HG02885 (cell line): ENCODE results near the gene FLNC.

Experiments used
- ATAC-seq: cut with Tn5 transposase; IDR thresholded peaks from one replicate; pipeline ENCODE4 v1.9.1; 2021; ENCODE audit warnings: mild to moderate bottlenecking; ENCODE audit not compliant: unreplicated experiment, poor library complexity

The FLNC gene

GRCh38 chr7:128859232-128860157 lies 29.3 kb downstream of the FLNC start:
- ATAC-seq: no peak

GRCh38 chr7:128860158-128861073 lies 30.2 kb downstream of the FLNC start:
- no peak for ATAC-seq

DNA sequence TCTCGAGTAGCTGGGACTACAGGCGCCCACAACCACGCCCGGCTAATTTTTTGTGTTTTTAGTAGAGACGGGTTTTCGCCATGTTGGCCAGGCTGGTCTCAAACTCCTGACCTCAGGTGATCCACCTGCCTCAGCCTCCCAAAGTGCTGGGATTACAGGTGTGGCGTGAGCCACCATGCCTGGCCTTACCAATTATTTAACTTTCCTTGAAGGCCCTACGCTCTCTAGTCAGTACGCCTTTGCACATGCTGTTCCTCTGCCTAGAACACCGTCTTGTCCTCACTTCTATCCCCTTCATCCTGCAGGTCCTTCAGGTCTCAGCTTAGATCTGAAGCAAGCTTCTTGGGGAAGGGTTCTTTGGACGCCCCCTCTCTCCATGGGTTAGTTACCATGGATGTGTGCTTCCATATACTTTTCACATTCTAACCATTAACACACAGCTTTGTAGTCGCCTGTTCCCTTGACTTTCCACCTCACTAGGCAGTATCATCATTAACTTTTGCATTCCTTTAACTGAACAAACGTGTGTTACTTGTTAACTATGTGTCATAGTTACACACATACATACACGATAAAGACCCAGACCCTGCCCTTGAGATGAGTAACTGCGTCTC lies 31.9 kb downstream of the FLNC start:
- ATAC-seq: no peak

- peak; percentile 88 for ATAC-seq
These were observed 32.6 kb downstream of the FLNC start, which contains the start of gene ATP6V1F for GRCh38 chr7:128862571-128863432. TSS of gene ATP6V1F (plus strand) at chr7:128862856. CDS start at chr7:128862905, 49 bp downstream.

DNA sequence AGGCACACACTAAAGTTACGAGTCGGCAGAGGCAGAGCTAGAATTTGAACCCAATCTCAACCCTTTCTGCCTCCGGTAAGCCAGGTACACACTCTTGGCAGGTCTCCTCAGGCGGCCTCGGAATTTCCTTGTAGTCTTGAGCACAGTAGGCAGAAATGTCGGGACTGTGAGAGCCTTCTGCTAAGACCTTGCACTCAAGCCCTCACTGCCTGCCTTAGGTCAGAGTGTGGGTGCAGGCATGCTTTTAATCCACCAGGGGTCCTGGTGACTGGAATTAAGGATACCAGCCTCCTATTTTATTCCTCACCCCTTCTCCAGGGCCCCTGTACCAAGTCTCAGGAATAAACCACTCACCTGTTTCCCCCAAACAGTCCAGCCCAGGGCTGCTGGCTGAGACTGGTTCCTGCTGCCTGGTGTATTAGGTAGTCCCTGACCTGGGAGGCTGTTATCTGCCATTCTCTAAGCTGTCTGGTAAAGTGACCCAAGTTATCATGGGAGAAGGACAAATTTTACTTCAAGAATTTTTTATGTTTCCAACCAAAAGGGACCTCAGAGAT lies 33.3 kb downstream of the FLNC start:
- peak; percentile 47 for ATAC-seq

GRCh38 chr7:128865303-128865702 lies 35.1 kb downstream of the FLNC start:
- no peak for ATAC-seq

DNA sequence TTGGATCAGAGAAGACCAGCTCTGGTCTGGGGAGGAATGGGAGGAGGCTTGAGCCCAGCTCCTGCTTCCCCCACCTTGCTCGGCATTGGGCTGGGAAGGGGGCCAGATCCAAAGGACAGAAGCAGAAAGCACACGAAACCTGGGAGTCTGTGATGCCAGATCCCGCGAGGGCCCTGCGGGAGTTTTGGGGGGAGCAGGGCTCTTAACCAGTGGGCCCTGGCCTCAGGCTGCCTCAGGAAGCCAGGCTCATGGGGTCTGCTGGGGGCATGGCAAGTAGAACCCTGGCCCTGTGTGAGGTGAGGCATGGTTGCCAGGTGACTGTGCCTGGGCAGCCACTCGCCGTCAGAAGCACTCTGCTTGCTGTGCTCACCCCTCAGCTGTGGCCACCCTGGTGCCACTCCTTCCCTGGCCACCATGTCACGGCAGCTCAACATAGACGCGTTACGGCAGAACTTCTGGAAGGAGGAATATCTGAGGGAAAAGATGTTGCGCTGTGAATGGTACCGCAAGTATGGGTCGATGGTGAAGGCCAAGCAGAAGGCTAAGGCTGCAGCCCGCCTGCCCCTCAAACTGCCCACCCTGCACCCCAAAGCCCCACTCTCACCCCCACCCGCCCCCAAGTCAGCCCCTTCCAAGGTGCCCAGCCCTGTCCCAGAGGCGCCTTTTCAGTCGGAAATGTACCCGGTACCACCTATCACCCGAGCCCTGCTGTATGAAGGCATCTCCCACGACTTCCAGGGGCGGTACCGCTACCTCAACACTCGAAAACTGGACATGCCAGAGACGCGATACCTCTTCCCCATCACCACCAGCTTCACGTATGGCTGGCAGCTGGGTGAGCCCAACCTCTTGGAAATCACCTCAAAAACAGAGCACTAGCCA lies 36.0 kb downstream of the FLNC start:
- ATAC-seq: no peak

- ATAC-seq: no peak
These were observed 37.0 kb downstream of the FLNC start for GRCh38 chr7:128867241-128867640.

DNA sequence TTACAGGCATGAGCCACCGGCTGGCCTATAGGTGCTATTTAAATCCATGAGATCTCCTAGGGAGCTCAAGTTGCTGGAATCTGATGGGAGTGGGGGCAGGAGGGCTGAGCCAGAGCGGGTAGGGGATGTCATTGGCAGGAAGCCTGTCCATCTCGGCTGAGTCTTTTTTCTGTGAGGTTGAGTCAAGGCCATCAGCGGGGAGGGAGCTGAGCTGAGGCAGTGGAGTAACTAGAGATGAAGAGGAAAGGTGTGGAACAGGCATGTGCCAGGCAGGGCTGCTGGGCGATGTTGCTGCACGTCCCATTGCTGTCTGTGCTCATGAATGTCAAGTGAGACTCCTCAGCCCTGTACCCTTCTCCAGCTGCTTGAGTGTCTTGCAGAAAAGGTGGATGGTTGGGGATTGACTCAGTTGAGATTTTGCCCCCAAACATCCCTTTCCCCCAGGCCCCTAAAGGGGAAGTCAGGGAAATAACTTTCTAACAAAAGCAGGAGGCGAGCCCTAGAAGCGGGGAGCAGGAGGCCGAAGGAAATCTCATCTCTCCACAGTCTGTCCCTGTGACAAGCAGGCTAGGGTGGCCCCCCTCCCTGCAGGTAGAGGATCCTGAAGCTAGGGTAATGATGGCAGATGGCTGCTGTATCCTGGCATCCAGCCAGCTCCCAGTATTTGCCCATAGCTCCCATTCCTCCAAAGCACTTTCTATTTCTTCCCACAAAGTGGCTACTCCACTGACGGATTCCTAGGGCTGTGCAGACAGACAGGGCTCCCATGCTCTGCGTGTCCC lies 37.8 kb downstream of the FLNC start:
- ATAC-seq: no peak

DNA sequence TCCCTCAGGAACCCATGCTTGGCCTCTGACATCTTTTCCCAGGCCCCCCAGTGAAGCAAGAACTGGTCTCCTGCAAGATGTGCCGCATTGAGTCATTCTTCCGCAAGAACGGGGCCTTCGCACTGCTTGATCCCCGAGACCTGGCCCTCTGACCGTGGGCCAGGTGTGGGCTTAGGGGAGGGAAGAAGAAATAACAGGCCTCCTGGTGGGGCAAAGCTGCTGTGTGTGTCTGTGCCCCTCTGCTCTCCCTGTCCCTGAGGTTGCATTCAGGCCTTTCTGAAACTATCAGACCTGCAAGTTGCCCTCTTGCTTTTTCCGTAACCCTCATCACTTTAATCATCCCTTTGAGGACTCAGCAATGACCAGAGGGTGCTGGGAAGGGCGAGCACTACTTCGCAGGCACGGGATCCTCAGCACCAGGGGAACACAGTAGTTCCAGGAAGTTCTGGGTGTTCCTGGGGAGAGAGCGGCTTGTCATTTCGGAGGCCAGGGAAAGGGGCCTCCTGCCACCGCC lies 38.5 kb downstream of the FLNC start:
- ATAC-seq: no peak

GRCh38 chr7:128869138-128869943 lies 39.1 kb downstream of the FLNC start:
- ATAC-seq: peak; percentile 81

- ATAC-seq: peak; percentile 23
These were observed 39.7 kb downstream of the FLNC start for GRCh38 chr7:128869944-128870285.

- ATAC-seq: no peak
These were observed 40.8 kb downstream of the FLNC start for GRCh38 chr7:128871050-128871449.

DNA sequence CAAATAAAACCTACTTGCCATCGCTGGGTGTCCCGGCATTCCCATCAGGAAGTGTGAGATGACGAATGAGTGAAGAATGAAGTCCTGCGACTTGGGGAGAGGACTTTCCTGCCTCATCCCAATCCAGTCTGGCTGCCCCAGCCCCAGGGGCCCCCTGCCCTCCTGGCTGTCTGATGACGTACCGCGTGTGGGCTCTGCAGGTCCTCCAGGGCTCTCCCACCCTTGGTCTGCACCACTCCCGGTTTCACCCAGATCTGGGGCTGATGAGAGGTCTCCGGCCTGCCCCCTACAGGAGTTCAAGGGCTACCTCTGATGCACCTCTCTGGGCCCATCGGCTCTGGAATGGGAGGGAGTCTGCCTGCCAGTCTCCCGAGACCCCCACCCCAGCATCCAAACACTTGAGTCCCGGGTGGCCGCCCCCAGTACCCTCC lies 42.2 kb downstream of the FLNC start:
- no peak for ATAC-seq

GRCh38 chr7:128873234-128873633 lies 43.0 kb downstream of the FLNC start:
- no peak for ATAC-seq

GRCh38 chr7:128874140-128875031 lies 44.2 kb downstream of the FLNC start:
- no peak for ATAC-seq
